ENCODE measurements around the gene RASL11B. TPM values are rescaled to one million over a fixed set of nuclear protein-coding genes. Genes with fewer than 3 reads are reported as not detected.

The RASL11B gene
- total and polyA plus RNA-seq, 10 of the 15 experiments (the other 5 are each of a cell fraction or from before 2014, with no cell fraction given) = 0.06 to 0.45 (median 0.08) TPM; not detected in 5

- TF ChIP-seq CHD2 (IDR thresholded peaks at IDR 0.05; ENCODE audit: borderline replicate concordance, low read depth, low read length) (no peak), YY1 (IDR thresholded peaks at IDR 0.05; ENCODE audit: low read depth, low read length) (no peak), CREM (IDR thresholded peaks at IDR 0.05; ENCODE audit: low read depth) (no peak), RELA (IDR thresholded peaks at IDR 0.05; ENCODE audit: borderline replicate concordance, partially characterized antibody) (no peak), BCL3 (IDR thresholded peaks at IDR 0.05; ENCODE audit: borderline replicate concordance, insufficient read depth, low read depth, low read length, poor library complexity, severe bottlenecking) (no peak)
Observed at GRCh38 chr4:52915730-52916300, 53.7 kb downstream of the RASL11B start (continued).

Other genes with a start within 250 kb of the RASL11B start
- 6.7 and 8.4 TPM in 2 replicates for gene USP46, start 203.0 kb upstream of the RASL11B start, total RNA-seq (2014; rRNA removed)
- 10.4 and 11.6 TPM in 2 replicates for gene USP46, start 203.0 kb upstream of the RASL11B start, total RNA-seq (2014; rRNA removed; fragmentation: Illumina TruSeq; extraction: Trizol)
- 18.8 and 20.1 TPM in 2 replicates for gene USP46, start 203.0 kb upstream of the RASL11B start, total RNA-seq (2021)
- gene USP46, start 203.0 kb upstream of the RASL11B start, polyA plus RNA-seq (2011; rRNA removed) = 12.4 and 15.6 TPM in 2 replicates
- 14.5 and 14.7 TPM in 2 replicates for gene USP46, start 203.0 kb upstream of the RASL11B start, polyA plus RNA-seq (2014; fragmentation: Illumina TruSeq; extraction: Trizol)
- gene USP46, start 203.0 kb upstream of the RASL11B start, polyA plus RNA-seq (2014; fragmentation: Nextera tagmentation; extraction: Ambion mirVana) = 1 to 10 TPM; 5.3 TPM
- 7.6 and 8.7 TPM in 2 replicates for gene USP46, start 203.0 kb upstream of the RASL11B start, polyA plus RNA-seq (2014; rRNA removed)
- 10 to 100 TPM; 13.1 to 13.2 TPM for gene USP46, start 203.0 kb upstream of the RASL11B start, polyA plus RNA-seq (2016; fragmentation: Nextera tagmentation; extraction: Ambion mirVana)
- not detected in 2 replicates for gene ERVMER34-1, start 110.9 kb upstream of the RASL11B start, total RNA-seq (2014; rRNA removed)
- not detected in 2 replicates for gene ERVMER34-1, start 110.9 kb upstream of the RASL11B start, total RNA-seq (2014; rRNA removed; fragmentation: Illumina TruSeq; extraction: Trizol)
- gene ERVMER34-1, start 110.9 kb upstream of the RASL11B start, total RNA-seq (2021) = not detected in 2 replicates
- gene ERVMER34-1, start 110.9 kb upstream of the RASL11B start, polyA plus RNA-seq (2011; rRNA removed) = not detected in 2 replicates
- gene ERVMER34-1, start 110.9 kb upstream of the RASL11B start, polyA plus RNA-seq (2014; fragmentation: Illumina TruSeq; extraction: Trizol) = not detected in 2 replicates
- gene ERVMER34-1, start 110.9 kb upstream of the RASL11B start, polyA plus RNA-seq (2014; fragmentation: Nextera tagmentation; extraction: Ambion mirVana) = not detected
- gene ERVMER34-1, start 110.9 kb upstream of the RASL11B start, polyA plus RNA-seq (2014; rRNA removed) = not detected in 2 replicates
- not detected for gene ERVMER34-1, start 110.9 kb upstream of the RASL11B start, polyA plus RNA-seq (2016; fragmentation: Nextera tagmentation; extraction: Ambion mirVana)